Lower leg skin (tissue), 4 donors: Measurements from ENCODE around the gene ARRB2. TPM values are rescaled to one million over a fixed set of nuclear protein-coding genes. Genes with fewer than 3 reads are reported as not detected.

Experiments used
- DNase-seq, 2 donors: peaks; one replicate each; pipeline ENCODE4 v3.0.0-alpha.2; 2019; ENCODE audit warnings: low spot score in 2 of 2
- H3K4me3 ChIP-seq: fragments of 200-600 bp; sonication (generic); 2 replicates; pipeline ENCODE4 v1.5.1; 2017; ENCODE audit warnings: mild to moderate bottlenecking, low read depth; ENCODE audit not compliant: poor library complexity, severe bottlenecking
- POLR2A ChIP-seq, 2 donors: fragments of 450-650 bp; IDR thresholded peaks; one replicate each; pipeline ENCODE4 v1.6.1; 2016 to 2017; ENCODE audit warnings: antibody characterized with exemption in 2 of 2, mild to moderate bottlenecking in 1 of 2, moderate library complexity in 1 of 2
- WGBS, 2 donors: methylation state at CpG; one replicate each; pipeline ENCODE4 v1.1.5; 2018; 5-methylcytosine and 5-hydroxymethylcytosine counted together
- intact Hi-C: fragments of 100-400 bp; cut with DNase I; formaldehyde crosslinking; loops from one replicate; pipeline ENCODE4 v1.15.0; 2023; ENCODE audit warnings: low total_unique reads
- total RNA-seq, 4 donors: library from RNA; depleted of rRNA; stranded (reverse); fragments of >200 nt; gene quantifications; one replicate each; pipeline ENCODE4 v1.1.0, GENCODE V29; 2016
- TF ChIP-seq, protein P1 (sequence below), 3 donors: fragments of 450-650 bp; IDR thresholded peaks; one replicate each; pipeline ENCODE4 v1.5.1; 2016; ENCODE audit warnings: antibody characterized with exemption in 3 of 3, mild to moderate bottlenecking in 3 of 3, moderate library complexity in 2 of 3

ARRB2 gene
- total RNA-seq, 4 donors from 2014 or later, result 8.5 to 16.4 (median 11.8) TPM

DNA sequence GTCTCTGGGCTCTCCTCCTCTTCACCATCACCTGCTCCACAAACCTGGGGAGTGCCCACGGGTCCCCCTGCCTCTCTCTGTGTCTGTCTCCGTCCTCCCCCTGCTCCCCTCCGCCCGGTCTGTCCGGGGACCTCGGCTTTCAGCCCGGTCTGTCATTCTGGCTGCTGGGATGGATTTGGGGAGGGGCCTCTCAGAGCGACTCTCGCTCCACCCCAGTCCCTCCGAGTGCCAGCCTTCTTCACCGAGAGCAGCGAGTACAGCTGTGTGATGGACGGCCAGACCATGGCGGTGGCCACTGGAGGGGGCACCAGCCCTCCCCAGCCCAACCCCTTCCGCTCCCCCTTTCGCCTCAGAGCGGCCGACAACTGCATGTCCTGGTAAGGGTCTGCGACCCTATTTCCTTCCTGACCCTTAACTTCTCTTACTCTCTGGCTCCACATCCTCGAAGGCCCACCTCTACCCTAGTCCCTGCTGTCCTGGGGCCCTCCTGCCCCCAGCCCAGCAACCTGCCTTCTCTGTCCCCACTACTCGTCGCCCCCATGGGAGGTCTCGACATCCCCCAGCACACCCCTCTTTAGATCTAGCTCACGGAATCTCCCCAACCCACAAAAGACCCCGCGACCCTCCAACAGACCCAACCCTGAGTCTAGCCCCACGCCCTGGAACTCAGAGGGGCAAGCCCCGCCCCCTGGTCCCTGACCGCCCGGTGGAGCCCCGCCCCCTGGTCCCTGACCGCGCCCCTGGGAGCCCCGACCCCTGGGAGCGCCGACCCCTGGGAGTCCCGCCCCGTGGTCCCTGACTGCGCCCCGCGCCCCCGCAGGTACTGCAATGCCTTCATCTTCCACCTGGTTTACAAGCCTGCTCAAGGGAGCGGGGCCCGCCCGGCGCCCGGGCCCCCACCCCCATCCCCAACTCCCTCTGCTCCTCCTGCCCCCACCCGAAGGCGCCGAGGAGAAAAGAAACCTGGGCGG, 34.9 kb downstream of the ARRB2 start:
- TF ChIP-seq, protein P1, sequence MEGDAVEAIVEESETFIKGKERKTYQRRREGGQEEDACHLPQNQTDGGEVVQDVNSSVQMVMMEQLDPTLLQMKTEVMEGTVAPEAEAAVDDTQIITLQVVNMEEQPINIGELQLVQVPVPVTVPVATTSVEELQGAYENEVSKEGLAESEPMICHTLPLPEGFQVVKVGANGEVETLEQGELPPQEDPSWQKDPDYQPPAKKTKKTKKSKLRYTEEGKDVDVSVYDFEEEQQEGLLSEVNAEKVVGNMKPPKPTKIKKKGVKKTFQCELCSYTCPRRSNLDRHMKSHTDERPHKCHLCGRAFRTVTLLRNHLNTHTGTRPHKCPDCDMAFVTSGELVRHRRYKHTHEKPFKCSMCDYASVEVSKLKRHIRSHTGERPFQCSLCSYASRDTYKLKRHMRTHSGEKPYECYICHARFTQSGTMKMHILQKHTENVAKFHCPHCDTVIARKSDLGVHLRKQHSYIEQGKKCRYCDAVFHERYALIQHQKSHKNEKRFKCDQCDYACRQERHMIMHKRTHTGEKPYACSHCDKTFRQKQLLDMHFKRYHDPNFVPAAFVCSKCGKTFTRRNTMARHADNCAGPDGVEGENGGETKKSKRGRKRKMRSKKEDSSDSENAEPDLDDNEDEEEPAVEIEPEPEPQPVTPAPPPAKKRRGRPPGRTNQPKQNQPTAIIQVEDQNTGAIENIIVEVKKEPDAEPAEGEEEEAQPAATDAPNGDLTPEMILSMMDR (IDR thresholded peaks at IDR 0.05), result no peak
- DNase-seq, result no peak
- H3K4me3 ChIP-seq, result no peak overlapping the region
- WGBS, 2 donors, result 18 to 21% methylated on average over 48 to 51 of the region's 51 CpGs
- intact Hi-C loops, result no loop called here

DNA sequence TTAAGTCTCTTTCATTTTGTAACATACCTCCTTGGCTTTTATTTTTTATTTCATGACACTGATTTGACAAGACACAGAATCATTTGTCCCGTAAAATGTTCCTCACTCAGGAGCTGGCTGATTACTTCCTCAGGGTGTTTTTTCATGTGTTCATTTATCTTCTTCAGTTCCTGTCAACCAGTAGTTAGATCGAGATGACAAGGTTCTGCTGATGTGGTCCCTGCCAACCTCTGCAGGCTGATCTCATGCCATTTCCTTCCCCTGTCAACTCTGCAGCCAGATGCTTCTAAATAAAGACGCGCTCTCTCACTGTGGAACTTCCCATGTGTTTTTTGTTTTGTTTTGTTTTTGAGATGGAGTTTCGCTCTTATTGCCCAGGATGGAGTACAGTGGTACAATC, 37.4 kb downstream of the ARRB2 start:
- intact Hi-C loops, result no loop called here
- 25 to 30% methylated on average over 5 of the region's 5 CpGs for WGBS, 2 donors
- no peak for TF ChIP-seq POLR2A (IDR thresholded peaks at IDR 0.05)
- TF ChIP-seq, protein P1 (IDR thresholded peaks at IDR 0.05), result no peak
- DNase-seq, result no peak
- no peak overlapping the region for H3K4me3 ChIP-seq

DNA sequence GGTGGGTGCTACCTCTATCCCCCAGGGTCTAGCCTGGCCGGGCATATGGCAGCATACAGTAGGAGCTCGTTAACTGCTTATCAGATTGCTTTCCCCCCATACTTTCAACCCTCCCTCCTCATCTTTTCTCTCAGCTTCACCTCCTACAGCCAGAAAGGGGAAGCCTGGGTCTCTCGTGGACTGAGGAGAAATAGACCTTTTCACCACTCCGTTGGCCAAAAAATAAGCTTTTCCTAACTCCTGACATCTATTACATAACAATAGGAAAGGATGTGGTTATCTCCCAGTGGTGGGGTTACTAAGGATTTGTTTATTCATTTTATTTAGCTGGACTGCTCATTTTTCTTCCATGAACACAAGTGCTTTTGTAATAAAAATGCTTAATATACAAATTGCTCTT, 38.3 kb downstream of the ARRB2 start:
- H3K4me3 ChIP-seq, result no peak overlapping the region
- intact Hi-C loops, result no loop called here
- no peak for TF ChIP-seq POLR2A (IDR thresholded peaks at IDR 0.05)
- TF ChIP-seq, protein P1 (IDR thresholded peaks at IDR 0.05), result no peak
- no peak for DNase-seq
- WGBS, 2 donors, result 66 to 68% methylated on average over 4 of the region's 4 CpGs

DNA sequence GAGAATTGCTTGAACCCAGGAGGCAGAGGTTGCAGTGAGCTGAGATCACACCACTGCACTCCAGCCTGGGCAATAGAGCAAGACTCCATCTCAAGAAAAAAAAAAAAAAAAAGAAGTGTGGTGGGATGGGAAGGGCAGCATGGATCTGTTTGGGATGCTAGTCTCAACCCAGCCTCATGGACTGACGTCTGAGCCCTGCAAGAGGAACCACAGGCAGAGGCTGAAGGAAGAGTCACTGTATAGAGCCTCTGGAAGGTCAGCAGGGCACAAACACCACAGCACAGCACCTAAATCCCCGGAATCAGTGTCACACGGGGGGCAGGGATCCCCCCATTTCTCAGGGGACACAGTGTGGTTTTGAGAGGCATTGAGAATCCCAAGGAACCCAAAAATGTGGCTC, 40.2 kb downstream of the ARRB2 start:
- intact Hi-C loops, result no loop called here
- TF ChIP-seq, protein P1 (IDR thresholded peaks at IDR 0.05), result no peak
- no peak for TF ChIP-seq POLR2A (IDR thresholded peaks at IDR 0.05)
- 41 to 49% methylated on average over 3 of the region's 3 CpGs for WGBS, 2 donors
- no peak for DNase-seq
- no peak overlapping the region for H3K4me3 ChIP-seq

DNA sequence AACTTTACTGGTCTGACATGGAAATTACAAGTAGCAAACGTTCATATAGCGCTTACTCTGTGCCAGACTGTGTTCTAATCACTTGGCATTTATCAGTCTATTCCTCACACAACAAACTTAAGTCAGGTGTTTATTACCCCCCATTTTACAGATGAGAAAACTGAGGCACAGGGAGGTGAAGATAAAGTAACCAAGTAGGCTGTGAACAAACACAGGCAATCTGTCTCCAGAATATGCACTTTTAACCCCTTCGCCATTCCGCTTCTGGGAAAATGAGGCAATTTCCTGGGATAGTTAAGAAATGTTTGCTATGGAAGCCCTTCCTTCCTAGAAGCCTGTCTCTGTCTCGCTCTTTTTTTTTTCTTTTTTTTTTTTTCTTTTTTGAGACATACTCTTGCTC, 41.5 kb downstream of the ARRB2 start:
- H3K4me3 ChIP-seq, result no peak overlapping the region
- TF ChIP-seq, protein P1 (IDR thresholded peaks at IDR 0.05), result no peak
- no peak for TF ChIP-seq POLR2A (IDR thresholded peaks at IDR 0.05)
- no peak for DNase-seq
- WGBS, 2 donors, result 60 to 69% methylated on average over 5 of the region's 5 CpGs
- intact Hi-C loops, result no loop called here
